ENCODE measurements around the gene STAT6.
"Not testable (repeated sequence)": the region's sequence is repeated elsewhere in the genome, so short reads cannot be mapped to it uniquely, and the experiment has no call there.

The STAT6 gene

DNA sequence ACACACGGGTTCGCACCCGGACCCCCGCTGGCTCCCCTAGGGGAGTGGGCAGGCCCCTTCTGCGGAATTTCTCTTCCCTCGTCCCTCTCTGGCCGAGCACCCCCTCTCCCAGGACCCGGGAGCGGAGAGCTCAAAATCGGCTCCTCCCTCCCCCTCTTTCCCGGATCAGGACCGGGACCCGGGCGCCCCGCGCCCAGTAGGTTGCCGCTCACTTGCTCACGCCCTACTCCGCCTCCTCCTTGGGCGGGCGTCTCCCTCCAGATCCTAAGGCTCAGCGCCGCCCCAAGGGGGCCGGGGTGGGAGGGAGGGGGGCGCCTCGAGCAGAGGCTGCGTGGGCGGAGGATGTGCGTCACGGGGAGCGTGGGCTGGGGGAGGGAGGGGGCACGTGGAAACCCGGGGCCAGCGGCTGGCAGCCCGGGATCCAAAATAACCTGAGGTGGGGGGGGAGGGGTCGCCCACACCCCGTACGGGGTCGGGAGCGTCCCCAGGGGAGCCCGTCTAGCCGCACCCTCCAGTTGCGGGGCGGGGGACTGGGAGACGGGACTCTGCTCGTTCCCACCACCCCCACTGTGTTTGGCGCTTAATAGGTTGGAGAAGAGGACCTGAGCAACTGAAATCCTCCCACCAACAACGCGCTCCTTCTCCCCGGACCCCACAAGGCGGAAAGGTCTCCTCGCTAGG, 24.0 kb downstream of the STAT6 start:
- DNase-seq: peak; percentile 92

DNA sequence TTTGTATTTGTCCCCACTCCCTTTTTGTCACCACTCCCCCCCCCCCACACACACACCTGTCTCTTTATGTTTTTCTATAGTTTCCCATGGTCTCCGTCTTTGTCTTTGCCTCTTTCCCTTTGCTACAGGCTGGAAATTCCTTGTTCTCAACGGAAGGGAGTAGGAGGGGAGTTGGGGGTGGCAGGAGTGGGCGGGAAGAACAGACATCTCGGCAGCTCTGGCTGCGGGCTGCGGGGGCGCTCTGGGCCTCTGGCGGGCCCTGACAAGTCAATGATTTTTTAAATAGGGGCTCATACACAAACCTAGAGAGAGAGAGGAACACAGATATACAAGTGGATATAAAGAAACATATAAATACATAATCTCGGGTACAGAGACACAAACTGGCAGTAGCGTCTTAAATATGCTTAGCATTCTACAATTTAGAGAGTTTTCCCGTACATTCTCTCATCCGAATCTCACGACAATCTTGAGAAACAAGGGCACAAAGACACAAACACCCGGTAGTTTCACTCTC, 24.6 kb downstream of the STAT6 start:
- DNase-seq: peak; percentile 63

DNA sequence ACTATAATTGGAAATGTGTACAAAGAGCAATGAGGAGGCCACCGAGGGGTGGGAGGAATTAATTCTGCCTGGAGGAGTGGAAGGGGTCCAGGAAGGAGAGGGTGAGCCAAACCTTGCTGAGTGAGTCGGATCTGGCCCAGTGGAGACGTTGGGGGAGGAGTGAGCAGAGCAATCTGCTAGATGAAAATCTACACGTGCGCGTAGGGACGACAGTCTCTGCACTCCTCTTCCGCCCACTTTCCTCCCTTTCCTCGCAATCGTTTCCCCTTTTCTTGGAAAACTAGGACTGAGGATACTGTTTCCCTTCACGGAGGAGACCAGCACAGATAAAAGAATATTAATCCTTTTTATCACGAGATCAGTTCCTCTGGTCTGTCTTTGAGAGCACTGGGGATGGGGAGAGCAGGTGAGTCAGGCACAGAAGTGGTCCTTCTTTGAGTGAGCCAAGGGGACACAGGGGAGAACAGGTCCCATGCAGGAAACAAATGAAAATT, 25.1 kb downstream of the STAT6 start:
- DNase-seq: no peak

DNA sequence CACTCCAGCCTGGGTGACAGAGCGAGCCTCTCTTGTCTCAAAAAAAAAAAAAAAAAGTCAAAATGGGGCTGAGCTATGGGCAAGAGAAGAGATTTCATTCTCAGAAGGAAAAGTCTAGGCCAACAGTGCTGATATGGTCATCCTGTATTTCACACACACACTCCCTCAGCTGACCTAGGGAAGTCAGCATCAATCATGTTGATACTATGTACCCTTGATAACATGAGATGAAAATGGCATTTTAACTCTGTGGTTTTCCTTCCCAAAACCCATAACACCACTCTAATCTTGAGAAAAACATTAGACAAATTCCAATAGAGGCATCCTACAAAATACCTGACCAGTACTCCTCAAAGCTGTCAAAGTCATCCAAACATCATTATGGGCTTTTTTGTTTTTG, 30.3 kb downstream of the STAT6 start:
- DNase-seq: no peak

DNA sequence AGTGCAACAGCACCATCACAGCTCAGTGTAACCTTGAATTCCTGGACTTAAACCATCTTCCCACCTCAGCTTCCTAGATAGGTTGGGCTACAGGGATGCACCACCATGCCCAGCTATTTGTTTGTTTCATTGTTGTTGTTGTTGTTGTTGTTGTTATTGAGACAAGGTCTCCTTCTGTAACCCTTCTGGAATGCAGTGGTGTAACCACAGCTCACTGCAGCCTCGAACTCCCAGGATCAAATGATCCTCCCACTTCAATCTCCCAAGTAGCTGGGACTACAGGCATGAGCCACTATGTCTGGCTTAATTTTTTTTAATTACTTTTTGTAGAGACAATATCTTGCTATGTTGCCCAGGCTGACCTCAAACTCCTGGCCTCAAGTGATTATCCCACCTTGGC, 31.3 kb downstream of the STAT6 start:
- no peak for DNase-seq

DNA sequence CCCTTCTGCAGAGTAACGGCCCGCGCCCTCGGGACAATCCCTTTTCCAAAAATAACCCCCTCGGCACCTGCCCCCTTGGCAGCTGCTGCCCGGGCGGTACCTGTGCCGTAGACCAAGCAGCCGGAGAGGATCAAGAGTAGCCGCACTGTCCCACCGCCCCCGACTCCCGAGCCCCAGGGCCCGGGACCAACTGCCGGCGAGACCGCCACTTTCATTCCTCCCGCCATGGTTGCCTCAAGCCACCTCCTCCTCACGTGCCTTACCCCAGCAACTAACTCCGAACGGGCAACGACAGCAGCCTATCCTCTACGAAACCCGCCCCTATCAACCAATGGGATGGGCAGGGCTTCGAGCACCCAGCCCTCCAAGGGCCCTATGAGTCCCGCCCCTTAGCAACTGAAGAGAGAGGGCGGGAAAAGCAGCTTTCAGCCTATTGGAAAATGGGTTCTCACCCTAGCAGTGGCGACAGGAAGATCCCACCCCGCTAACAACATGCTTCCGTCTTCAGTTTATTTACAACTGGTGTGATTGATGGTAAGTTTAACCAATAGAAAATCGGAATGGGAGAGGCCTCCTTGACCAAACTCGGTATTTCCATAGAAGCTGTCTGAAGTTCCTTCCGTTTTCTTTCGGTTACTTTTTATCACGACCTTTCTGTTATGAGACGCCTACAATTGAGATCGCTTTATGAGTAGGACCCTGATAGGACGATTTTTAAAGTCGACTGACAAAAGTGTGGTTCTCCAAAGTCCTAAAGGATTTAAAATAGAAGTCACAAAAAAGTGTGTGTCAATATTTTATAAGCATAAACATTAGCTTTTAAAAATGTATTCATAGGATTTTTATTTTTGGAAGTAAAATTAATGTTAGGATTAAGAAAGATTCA, 32.4 kb downstream of the STAT6 start, which contains the start of gene NEMP1:
Gene NEMP1 (minus strand): TSS at position 273 of the 886 bp plus-strand sequence. CDS start 46 bp downstream, at position 227.
- peak; percentile 100 for DNase-seq

DNA sequence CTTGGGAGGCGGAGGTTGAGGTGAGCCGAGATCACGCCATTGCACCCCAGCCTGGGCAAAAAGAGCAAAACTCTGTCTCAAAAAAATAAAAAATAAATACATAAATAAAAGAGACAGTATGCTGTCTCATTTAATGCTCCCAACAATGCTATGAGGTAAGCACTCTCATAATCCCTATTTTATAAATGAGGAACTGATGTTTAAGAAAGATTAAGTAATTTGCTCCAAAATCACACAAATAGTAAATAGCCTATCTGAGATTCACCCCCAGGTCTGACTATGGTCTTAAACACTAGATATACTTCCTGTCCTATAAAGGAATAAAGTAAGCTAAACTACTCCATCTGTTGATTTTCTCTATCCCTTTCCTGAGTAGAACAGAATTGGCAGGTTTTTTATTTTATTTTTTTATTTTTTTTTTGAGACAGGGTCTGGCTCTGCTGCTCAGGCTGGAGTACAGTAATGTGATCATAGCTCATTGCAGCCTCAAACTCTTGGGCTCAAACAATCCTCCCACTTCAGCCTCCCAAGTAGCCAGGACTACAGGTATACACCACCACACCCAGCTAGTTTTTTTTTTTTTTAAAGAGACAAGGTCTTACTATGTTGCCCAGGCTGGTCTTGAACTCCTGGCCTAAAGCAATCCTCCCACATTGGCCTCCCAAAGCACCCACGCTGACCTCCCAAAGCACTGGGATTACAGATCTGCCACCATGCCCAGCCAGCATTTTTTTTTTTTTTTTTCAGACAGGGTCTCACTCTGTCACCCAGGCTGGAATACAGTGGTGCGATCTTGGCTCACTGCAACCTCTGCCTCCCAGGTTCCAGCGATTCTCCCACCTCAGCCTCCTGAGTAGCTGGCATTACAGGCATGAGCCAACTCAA, 37.4 kb downstream of the STAT6 start:
- not testable (repeated sequence) for DNase-seq

DNA sequence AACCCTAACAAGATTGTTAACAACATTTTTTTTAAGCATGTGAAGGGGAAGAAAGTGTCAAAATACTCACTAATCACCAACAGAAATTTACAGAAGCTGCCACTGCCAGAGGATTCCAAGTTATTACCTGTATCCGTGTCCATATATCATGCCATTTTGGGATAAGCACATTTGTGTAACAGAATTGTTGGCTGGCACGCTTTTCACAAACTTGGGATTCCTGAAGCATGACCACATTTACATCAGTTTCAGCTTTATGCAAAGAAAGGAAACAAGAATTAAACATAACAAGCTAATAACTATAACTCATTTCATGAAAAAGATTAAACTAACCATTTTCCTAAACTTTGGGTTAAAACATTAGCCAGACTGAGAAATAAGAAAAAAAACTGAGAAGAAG, 38.5 kb downstream of the STAT6 start:
- DNase-seq: no peak

DNA sequence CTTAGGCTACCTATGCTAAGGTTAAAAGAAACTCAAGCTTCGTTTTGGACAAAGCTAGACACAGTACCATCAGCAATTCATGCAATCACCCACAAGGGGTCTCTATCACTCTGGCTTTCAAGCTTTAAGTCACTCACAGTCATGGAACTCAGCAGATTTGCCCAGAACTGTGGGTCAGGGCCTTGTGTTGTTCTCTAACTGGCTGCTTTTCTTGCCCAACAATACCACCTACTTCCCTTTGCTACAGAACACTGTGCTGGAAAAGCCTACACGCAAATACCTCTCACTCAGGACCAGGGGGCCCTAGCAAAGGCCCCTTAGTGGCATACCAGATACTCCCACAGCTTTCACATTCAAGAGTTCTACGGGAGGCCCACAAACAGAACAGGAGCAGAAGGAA, 41.6 kb downstream of the STAT6 start:
- DNase-seq: peak; percentile 88

DNA sequence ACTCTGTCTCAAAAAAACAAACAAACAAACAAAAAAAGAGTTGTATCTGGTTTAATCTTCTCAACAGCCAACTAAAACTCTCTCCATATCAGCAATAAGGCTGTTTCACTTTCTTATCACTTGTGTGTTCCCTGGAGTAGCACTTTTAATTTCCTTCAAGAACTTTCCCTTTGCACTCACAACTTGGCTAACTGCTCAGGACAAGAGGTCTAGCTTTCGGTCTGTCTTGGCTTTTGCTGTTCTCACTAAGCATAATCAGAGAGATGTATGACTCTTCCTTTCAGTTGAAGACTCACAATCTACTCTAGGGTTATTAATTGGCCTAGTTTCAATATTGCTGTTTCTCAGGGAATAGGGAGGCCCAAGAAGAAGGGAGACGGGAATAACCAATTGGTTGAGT, 44.9 kb downstream of the STAT6 start:
- no peak for DNase-seq

DNA sequence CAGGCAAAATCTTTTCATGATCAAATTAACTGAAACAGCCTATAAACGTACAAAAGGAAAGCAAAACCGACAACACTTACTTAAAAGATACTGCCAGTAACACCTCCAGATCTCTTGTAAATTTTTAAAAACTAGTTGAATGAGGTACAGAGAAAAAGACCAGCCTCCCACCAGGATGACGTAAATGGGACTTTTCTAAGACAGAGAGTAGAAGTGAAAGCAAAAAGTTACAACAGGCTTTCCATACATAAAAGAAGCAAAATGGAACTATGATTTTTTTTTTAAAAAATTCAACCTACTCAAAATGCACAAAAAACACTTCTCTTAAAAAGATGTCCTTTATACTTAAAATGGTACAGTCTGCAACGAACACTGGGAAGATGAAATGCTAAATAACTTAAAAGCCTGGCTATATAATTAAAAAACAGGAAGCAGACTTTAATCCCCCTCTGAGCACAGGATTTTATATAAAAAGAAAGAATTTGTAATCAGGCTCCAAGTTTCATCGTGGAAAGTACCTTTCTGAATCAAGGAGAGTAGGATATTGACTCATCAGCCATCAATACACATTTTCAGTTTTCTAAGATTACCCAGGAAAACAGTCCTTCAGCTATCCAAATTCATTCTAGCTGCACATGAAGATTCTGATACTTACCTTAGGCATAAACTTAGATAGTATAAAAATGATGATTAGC, 47.0 kb downstream of the STAT6 start:
- peak; percentile 90 for DNase-seq

DNA sequence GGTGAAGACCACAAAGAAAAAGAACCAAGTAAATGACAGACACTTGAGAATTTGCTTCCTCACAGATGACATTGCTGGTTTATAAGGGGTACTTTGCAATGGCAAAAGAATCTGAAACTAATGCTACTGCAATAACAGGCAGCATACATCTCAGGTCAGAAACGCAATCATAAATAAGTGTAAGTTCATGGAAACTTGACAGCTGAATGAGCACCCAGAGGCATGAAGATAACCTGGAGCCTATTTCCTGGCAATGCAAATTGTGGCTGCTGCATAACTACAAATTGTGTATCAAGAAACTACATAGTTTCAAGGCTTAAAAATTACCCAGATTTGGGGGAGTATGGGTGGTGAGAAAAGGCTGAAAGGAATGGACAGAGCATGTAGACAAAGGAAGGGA, 52.7 kb downstream of the STAT6 start:
- DNase-seq: no peak

DNA sequence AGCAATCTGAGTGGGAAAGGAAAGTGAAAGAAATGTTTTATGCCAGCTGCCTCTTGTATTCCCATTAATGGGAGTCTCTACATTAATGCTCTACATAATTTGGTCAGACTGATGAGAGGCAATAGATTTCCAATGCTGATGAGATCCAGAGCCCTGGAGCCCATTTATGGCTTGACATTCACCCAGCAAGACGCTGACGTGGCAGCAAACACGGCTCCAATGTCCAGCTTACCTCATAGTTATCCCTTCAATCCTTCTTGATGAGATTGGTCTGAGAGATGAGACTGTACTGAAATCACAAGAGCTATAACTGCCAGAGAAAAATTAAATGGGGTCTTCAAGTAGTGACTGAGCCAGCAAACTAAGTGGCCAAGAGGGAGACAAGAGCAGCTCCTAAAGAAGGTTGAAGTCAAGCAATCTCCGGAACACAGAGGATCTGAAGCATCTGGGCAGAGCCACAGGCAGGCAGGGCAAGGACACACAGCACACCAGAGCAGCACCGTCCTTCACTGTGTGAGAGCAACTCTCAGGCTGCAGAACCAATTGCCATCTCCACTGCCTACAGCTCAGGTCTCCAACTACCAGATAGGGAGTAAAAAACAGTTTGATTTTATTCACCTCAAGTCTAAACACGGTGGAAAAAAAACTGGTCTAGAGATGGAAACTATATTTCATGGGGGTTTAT, 54.0 kb downstream of the STAT6 start:
- DNase-seq: no peak

DNA sequence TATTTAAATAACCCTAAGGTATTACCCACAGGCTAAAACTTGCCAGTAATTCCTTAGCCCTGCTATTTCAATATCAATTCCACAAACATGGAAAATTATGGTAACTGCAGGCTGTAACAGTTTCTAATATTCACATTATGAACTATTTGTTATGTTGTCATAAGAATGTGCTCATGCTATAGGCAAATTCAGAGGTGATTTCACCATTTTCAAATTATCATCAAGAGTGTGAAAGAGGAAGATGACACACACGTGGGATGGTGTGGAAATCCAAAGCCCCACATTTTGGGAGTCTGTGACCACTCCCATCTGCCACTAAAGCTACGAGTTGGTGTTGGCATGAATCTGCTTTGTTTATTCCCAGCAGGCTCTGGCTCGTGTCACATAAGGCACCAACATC, 55.3 kb downstream of the STAT6 start:
- no peak for DNase-seq

DNA sequence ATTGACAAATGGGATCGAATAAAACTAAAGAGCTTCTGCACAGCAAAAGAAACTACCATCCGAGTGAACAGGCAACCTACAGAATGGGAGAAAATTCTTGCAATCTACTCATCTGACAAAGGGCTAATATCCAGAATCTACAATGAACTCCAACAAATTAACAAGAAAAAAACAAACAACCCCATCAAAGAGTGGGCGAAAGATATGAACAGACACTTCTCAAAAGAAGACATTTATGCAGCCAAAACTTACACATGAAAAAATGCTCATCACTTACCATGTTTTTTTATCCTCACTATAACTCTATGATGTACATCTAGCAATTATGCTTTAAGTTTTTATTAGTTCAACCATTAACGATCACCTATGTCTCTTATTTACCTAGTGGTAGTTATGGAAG, 57.3 kb downstream of the STAT6 start:
- DNase-seq: not testable (repeated sequence)

DNA sequence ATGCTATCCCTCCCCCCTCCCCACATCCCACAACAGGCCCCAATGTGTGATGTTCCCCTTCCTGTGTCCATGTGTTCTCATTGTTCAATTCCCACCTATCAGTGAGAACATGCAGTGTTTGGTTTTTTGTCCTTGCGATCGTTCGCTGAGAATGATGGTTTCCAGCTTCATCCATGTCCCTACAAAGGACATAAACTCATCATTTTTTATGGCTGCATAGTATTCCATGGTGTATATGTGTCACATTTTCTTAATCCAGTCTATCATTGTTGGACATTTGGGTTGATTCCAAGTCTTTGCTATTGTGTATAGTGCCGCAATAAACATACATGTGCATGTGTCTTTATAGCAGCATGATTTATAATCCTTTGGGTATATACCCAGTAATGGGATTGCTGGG, 58.0 kb downstream of the STAT6 start:
- not testable (repeated sequence) for DNase-seq

DNA sequence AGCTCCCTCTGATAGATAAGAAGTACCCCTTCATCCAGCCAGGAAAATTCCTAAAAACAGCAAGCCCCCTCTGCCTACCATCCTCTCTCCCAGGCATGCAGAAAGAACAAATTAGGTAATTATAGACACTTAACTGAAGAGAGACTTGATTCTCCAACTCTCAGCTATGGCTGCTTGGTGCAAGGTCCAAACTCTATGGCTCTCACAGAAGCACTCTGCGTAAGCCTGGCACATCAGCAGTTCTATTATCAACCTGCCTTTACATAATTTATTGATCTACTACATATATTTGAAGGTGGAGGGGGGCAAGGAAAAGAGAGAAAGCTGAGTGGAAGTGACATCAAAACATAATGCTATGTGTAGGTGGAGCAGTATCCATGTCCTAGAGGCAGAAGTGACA, 60.2 kb downstream of the STAT6 start:
- no peak for DNase-seq

DNA sequence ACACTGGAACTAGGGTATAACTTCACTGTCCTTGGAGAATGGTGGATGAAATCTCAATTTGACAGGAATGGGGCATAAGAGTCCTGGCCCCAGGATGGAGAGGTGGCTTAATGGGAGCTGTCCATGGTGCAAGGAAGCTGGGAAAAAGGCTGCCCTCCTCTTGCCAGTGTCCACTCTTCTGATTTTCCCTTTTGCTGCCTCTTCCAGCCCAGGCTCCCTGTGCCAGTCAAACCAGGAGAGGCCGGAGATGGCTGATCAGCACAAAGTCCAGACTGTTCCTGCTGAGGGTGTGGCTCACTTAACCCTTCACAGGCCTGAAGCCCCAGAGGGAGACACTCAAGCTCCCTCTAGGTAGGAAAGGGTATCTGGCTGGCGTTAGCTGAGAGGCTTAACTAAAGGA, 61.3 kb downstream of the STAT6 start, which contains the start of gene MYO1A:
Gene MYO1A (minus strand): TSS at position 240 of the 400 bp plus-strand sequence. CDS start 1,806 bp downstream, outside the sequence.
- no peak for DNase-seq

DNA sequence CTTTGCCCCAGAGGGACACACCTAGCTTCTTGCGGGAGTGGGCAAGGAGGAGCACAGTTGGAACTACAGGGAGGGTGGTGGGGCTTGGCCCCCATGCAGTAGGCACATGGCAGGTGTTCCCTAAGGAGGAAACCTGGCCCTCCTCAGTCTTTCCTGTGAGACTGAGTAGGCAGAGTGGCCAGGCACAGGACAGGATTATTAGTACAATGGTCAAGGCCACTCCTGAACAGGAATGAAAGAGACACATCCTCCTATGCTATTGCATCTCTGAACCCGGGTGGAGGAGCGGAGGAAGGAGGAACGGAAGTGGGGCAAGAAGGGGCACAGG, 62.1 kb downstream of the STAT6 start:
- no peak for DNase-seq

DNA sequence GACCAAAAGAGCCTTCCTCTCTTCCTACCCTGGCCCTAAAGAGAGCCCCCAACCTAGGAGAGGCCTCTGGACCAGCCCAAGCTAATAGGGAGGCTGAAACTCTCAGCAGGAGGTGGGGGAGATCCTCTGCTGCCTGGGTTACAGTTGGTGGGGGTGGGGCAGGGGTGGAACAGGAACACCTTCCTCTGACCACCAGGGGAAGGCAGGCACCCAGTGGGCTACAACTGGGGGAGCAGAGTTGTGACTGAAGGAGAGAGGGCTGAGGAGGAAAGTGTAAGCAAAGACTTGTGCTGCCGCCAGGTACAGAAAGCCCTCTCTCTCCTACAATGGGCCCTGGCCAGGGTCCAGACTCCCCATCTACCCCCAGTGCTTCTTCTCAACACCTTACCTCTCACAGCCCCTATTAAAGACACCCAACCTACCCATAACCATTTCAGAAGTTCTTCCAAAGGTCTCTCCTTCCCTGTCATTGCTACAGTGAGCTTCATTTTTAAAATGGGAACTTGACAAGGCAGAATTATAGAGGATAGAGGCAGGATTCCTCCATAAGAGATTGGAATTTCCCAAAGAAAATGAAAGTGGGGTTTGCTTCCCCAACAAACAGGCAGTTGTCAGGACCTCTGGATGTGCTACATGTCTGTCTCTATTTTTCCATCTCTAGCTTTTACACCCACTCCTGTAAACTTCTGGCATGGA, 62.6 kb downstream of the STAT6 start:
- no peak for DNase-seq

DNA sequence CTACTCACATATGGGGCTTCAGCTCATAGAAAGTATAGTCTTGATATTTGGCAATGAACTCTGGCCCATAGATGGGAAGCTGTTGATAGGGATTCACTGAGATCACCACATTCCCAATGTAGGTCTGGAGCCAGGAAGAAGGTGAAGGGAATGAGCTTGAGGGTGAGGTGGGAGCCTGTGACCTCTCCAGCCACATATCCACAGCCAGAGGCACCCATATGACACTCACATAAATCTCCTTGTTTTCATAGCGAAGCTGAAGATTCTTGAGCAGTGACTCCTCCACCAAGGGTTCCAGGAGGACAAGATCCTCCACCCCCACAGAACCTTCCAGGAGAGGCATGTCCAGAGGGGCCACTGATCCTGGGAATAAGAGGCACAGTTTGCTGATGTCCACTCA, 63.2 kb downstream of the STAT6 start:
- DNase-seq: no peak

All from CD4-positive, alpha-beta T cell treated with Interleukin-17A for 1 hour (primary cell).